GM18511 (cell line): Measurements from ENCODE around the gene WDFY4.
A peak's percentile ranks its signal among the peaks of the same experiment; 100 is the strongest.

Experiments
- ATAC-seq: cut with Tn5 transposase; IDR thresholded peaks from one replicate; pipeline ENCODE4 v1.9.1; 2021; ENCODE audit warnings: mild to moderate bottlenecking, moderate library complexity; ENCODE audit not compliant: unreplicated experiment

WDFY4 gene

GRCh38 chr10:48789486-48790456, 105.1 kb downstream of the WDFY4 start:
- no peak for ATAC-seq

GRCh38 chr10:48790457-48791044, 105.9 kb downstream of the WDFY4 start:
- no peak for ATAC-seq

GRCh38 chr10:48791267-48791928, 106.7 kb downstream of the WDFY4 start:
- no peak for ATAC-seq

- ATAC-seq, result no peak
Observed at GRCh38 chr10:48792121-48792520, 107.4 kb downstream of the WDFY4 start.

GRCh38 chr10:48792687-48793096, 108.0 kb downstream of the WDFY4 start:
- no peak for ATAC-seq

GRCh38 chr10:48794074-48794473, 109.4 kb downstream of the WDFY4 start:
- ATAC-seq, result no peak

GRCh38 chr10:48796713-48797245, 112.1 kb downstream of the WDFY4 start:
- ATAC-seq, result no peak

GRCh38 chr10:48797830-48798229, 113.2 kb downstream of the WDFY4 start:
- ATAC-seq, result no peak

- ATAC-seq, result no peak
Observed at GRCh38 chr10:48798481-48799254, 114.0 kb downstream of the WDFY4 start.

GRCh38 chr10:48799341-48800006, 114.8 kb downstream of the WDFY4 start:
- no peak for ATAC-seq

- no peak for ATAC-seq
Observed at GRCh38 chr10:48800007-48800675, 115.5 kb downstream of the WDFY4 start.

GRCh38 chr10:48801001-48801421, 116.3 kb downstream of the WDFY4 start:
- ATAC-seq, result no peak

GRCh38 chr10:48802611-48803071, 118.0 kb downstream of the WDFY4 start:
- peak; percentile 93 for ATAC-seq

GRCh38 chr10:48803801-48804584, 119.3 kb downstream of the WDFY4 start:
- no peak for ATAC-seq

- ATAC-seq, result peak; percentile 35
Observed at GRCh38 chr10:48804740-48805182, 120.1 kb downstream of the WDFY4 start.

GRCh38 chr10:48805411-48805810, 120.7 kb downstream of the WDFY4 start:
- no peak for ATAC-seq

- no peak for ATAC-seq
Observed at GRCh38 chr10:48805848-48806247, 121.2 kb downstream of the WDFY4 start.

- ATAC-seq, result no peak
Observed at GRCh38 chr10:48806342-48806741, 121.7 kb downstream of the WDFY4 start.
